GM12874 (cell line): ENCODE measurements around the gene RALGAPB.

Source experiments
- TF ChIP-seq, protein P1 (sequence below): IDR thresholded peaks from 2 replicates; pipeline ENCODE4 v1.5.1; 2011; ENCODE audit warnings: low read depth, mild to moderate bottlenecking, control low read depth, low read length, moderate library complexity; ENCODE audit not compliant: insufficient read depth

RALGAPB gene

GRCh38 chr20:38450412-38450975 lies 22.1 kb upstream of the RALGAPB start:
- TF ChIP-seq, protein P1, sequence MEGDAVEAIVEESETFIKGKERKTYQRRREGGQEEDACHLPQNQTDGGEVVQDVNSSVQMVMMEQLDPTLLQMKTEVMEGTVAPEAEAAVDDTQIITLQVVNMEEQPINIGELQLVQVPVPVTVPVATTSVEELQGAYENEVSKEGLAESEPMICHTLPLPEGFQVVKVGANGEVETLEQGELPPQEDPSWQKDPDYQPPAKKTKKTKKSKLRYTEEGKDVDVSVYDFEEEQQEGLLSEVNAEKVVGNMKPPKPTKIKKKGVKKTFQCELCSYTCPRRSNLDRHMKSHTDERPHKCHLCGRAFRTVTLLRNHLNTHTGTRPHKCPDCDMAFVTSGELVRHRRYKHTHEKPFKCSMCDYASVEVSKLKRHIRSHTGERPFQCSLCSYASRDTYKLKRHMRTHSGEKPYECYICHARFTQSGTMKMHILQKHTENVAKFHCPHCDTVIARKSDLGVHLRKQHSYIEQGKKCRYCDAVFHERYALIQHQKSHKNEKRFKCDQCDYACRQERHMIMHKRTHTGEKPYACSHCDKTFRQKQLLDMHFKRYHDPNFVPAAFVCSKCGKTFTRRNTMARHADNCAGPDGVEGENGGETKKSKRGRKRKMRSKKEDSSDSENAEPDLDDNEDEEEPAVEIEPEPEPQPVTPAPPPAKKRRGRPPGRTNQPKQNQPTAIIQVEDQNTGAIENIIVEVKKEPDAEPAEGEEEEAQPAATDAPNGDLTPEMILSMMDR, result no peak

- TF ChIP-seq, protein P1, result no peak
These were observed 19.6 kb upstream of the RALGAPB start for GRCh38 chr20:38452880-38453624.

DNA sequence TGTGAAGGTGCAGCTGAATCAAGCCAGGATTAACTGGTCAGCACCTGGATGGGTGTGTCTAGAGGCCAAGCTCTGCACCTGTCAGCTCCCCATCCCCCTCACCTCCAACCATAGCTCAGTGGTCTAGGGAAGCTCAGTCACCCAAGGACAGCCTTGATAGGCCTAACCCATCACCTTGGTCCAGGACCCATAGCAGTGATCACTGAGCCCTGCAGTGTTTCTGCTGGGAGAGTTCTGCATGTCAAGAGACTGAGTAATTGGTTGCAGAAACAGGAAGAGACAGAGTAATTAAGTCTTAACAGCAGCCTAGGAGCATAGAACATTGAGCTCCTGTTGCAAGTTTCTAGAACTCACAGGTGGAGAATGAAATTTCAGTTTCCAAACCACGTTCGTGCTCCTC lies 18.7 kb upstream of the RALGAPB start:
- TF ChIP-seq, protein P1, result no peak

DNA sequence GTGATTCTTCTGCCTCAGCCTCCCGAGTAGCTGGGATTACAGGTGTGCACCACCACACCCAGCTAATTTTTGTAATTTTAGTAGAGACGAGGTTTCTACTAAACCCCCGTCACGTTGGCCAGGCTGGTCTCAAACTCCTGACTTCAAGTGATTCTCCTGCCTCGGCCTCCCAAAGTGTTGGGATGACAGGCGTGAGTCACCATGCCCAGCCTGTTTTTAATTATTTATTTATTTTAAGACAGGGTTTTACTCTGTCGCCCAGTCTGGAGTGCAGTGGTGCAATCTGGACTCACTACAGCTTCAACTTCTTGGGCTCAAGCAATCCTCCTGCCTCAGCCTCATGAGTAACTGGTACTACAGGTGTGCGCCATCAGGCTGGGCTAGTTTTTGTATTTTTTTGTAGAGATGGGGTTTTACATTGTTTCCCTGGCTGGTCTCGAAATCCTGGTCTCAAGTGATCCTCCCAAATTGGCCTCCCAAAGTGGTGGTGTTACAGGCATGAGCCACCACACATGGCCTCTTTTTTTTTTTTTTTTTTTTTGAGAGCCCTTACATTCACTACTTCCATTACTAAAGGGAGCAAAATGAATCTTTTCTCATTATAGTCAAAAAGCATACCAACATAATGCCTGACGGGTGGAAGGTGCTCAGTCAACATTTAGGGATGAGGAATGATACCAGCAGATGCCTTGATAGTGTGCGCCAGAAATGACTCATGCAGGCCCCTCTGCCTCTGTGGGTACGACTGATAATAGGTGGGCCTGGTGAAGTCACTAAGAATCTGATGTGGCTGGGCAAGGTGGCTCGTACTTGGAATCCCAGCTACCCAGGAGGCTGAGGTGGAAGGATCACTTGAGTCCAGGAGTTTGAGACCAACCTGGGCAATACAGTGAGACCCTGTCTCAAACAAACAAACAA lies 17.8 kb upstream of the RALGAPB start:
- TF ChIP-seq, protein P1, result no peak

DNA sequence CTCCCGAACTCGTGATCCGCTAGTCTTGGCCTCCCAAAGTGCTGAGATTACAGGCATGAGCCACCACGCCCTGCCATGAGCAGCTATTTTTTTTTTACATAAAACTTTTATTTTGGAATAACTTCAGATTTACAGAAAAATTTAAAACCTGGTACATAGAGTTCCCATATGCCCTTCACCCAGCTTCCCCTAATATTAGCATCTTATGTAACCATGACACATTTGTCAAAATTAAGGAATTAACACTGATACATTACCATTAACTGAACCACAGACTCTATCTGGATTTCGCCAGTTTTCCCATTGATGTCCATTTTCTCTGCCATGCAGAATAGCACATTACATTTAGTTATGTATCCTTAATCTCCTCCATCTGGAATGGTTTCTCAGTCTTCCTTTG lies 14.3 kb upstream of the RALGAPB start:
- TF ChIP-seq, protein P1, result no peak

GRCh38 chr20:38460040-38460623 lies 12.5 kb upstream of the RALGAPB start:
- TF ChIP-seq, protein P1, result no peak

DNA sequence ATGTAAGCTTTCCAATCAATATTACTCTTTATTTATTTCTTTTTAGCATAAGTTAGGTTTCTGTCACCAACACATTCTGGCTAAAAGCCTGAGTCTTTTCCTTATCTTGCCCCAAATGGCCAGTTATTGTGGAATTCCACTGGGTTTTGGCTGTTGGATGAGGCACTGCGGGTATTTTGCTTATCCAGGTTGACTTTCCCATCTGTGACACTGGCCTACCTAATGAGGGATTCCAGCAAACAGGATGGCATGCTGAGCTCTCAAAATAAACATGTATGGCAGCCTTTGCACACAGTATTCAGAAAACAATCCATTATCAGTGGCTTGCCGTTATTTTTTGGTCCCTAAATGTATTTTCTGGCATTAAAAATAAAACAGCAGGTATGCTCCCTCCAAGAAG lies 6.5 kb upstream of the RALGAPB start:
- TF ChIP-seq, protein P1, result no peak
